ENCODE data around the gene UGT2B10. TPM values are rescaled to one million over a fixed set of nuclear protein-coding genes. Genes with fewer than 3 reads are reported as not detected.

The UGT2B10 gene
- total and polyA plus RNA-seq, 2 donors from 2014 or later = not detected

DNA sequence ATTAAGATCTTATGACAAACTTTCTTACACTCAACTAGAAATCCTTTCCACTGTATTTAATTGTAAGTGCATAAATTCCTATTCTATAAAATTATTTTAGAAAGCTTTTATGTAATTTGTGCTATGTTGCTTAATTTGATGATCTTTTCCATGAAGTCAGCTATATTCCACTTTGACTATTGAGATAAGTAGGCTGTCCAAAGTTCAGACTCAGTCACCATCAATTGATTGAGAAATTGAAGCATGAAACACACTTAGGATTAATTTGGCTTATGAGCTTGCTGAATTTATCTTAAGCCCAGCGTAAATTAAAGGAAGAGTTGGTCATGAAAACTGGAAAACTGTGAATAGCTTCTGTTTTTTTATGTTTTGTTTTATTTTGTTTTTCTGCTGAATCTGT, 18.7 kb upstream of the UGT2B10 start:
- no peaks in the 10 kb centered on the region for H3K27me3 ChIP-seq (ENCODE audit: control insufficient read depth, insufficient read depth, low read length)
- no peak overlapping the region for H3K27ac ChIP-seq (ENCODE audit: low read depth in 2 of 2, low read length in 2 of 2)
- no peak overlapping the region for H3K4me3 ChIP-seq (ENCODE audit: low read length in 3 of 3)
- H3K9me3 ChIP-seq (ENCODE audit: control insufficient read depth in 2 of 3, insufficient read depth in 1 of 3, low read length in 3 of 3) = no peaks in the 10 kb centered on the region
- intact Hi-C loops (cut with DNase I) = no loop called here
- no peak for DNase-seq
- no peak for FAIRE-seq
- no peaks in the 10 kb centered on the region for H3K4me1 ChIP-seq (ENCODE audit: control insufficient read depth in 2 of 3, insufficient read depth in 2 of 3, low read depth in 1 of 3, low read length in 3 of 3)
- TF ChIP-seq, protein P1, sequence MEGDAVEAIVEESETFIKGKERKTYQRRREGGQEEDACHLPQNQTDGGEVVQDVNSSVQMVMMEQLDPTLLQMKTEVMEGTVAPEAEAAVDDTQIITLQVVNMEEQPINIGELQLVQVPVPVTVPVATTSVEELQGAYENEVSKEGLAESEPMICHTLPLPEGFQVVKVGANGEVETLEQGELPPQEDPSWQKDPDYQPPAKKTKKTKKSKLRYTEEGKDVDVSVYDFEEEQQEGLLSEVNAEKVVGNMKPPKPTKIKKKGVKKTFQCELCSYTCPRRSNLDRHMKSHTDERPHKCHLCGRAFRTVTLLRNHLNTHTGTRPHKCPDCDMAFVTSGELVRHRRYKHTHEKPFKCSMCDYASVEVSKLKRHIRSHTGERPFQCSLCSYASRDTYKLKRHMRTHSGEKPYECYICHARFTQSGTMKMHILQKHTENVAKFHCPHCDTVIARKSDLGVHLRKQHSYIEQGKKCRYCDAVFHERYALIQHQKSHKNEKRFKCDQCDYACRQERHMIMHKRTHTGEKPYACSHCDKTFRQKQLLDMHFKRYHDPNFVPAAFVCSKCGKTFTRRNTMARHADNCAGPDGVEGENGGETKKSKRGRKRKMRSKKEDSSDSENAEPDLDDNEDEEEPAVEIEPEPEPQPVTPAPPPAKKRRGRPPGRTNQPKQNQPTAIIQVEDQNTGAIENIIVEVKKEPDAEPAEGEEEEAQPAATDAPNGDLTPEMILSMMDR (IDR thresholded peaks at IDR 0.05; ENCODE audit: borderline replicate concordance, extremely low read depth, insufficient read depth) = no peak
- H3K9ac ChIP-seq (ENCODE audit: low read length in 3 of 3) = no peak overlapping the region
- no peaks in the 10 kb centered on the region for H3K36me3 ChIP-seq (ENCODE audit: control insufficient read depth in 2 of 3, insufficient read depth in 3 of 3, low read length in 3 of 3)

DNA sequence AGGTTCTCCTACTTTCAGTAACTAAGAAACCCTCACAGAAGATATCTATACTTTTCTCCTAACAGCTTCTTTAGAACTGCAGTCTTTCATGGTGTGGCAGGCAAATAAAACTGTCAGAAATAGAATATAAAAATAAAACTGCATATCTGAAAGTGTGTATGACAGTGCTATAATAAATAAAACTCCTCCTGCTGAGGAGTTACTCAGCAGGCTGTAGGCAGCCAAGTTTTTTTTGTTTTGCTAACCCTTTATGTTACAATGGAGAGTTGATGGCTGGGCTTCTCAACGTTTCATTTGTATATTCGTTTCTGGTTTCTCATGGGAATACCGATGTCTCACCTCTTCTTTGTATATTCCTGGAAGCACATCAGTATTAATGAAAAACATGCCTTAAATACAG, 18.2 kb upstream of the UGT2B10 start:
- no peak overlapping the region for H3K9ac ChIP-seq (ENCODE audit: low read length in 3 of 3)
- TF ChIP-seq, protein P1 (IDR thresholded peaks at IDR 0.05; ENCODE audit: borderline replicate concordance, extremely low read depth, insufficient read depth) = no peak
- FAIRE-seq (no peak), DNase-seq (peak in 2 of 5 donors; percentile 8 to 17)
- H3K27ac ChIP-seq (ENCODE audit: low read depth in 2 of 2, low read length in 2 of 2) = no peak overlapping the region
- no peaks in the 10 kb centered on the region for H3K9me3 ChIP-seq (ENCODE audit: control insufficient read depth in 2 of 3, insufficient read depth in 1 of 3, low read length in 3 of 3)
- no peaks in the 10 kb centered on the region for H3K27me3 ChIP-seq (ENCODE audit: control insufficient read depth, insufficient read depth, low read length)
- H3K4me1 ChIP-seq (ENCODE audit: control insufficient read depth in 2 of 3, insufficient read depth in 2 of 3, low read depth in 1 of 3, low read length in 3 of 3) = no peaks in the 10 kb centered on the region
- intact Hi-C loops (cut with DNase I) = no loop called here
- no peak overlapping the region for H3K4me3 ChIP-seq (ENCODE audit: low read length in 3 of 3)
- no peaks in the 10 kb centered on the region for H3K36me3 ChIP-seq (ENCODE audit: control insufficient read depth in 2 of 3, insufficient read depth in 3 of 3, low read length in 3 of 3)

DNA sequence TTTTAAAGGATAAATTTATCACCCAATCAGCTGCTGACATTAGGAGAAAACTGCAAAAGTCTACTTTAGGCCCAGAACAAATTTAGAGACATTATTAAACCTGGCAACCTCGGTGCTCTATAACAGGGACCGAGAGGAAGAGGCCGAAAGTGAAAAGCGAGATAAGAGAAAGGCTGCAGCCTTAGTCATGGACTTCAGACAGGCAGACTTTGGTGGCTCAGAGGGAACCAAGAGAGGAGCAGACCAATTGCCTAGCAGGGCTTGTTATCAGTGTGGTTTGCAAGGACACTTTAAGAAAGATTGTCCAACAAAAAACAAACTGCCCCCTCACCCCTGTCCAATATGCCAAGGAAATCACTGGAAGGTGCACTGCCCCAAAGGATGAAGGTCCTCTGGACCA, 12.8 kb upstream of the UGT2B10 start:
- Histone ChIP-seq H3K9me3 (ENCODE audit: control insufficient read depth in 2 of 3, insufficient read depth in 1 of 3, low read length in 3 of 3) (no peaks in the 10 kb centered on the region), H3K27me3 (ENCODE audit: control insufficient read depth, insufficient read depth, low read length) (no peaks in the 10 kb centered on the region), H3K4me1 (ENCODE audit: control insufficient read depth in 2 of 3, insufficient read depth in 2 of 3, low read depth in 1 of 3, low read length in 3 of 3) (no peaks in the 10 kb centered on the region), H3K4me3 (ENCODE audit: low read length in 3 of 3) (no peak overlapping the region), H3K9ac (ENCODE audit: low read length in 3 of 3) (no peak overlapping the region), H3K27ac (ENCODE audit: low read depth in 2 of 2, low read length in 2 of 2) (no peak overlapping the region), H3K36me3 (ENCODE audit: control insufficient read depth in 2 of 3, insufficient read depth in 3 of 3, low read length in 3 of 3) (no peaks in the 10 kb centered on the region)
- TF ChIP-seq, protein P1 (IDR thresholded peaks at IDR 0.05; ENCODE audit: borderline replicate concordance, extremely low read depth, insufficient read depth) = no peak
- FAIRE-seq (no peak), DNase-seq (no peak)
- intact Hi-C loops (cut with DNase I) = no loop called here

DNA sequence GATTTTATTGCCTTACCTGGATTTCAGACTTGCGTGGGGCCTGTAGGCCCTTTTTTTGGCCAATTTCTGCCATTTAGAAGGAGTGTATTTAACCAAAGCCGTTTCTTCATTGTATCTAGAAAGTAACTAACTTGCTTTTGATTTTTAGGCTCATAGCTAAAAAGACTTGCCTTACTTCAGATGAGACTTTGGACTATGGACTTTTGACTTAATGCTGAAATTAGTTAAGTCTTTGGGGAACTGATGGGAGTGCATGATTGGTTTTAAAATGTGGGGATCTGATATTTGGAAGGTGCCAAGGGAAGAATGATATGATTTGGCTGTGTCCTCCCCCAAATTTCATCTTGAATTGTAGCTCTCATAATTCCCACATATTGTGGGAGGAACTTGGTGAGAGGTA, 7.7 kb upstream of the UGT2B10 start:
- no peak for FAIRE-seq
- Histone ChIP-seq H3K27ac (ENCODE audit: low read depth in 2 of 2, low read length in 2 of 2) (no peak overlapping the region), H3K27me3 (ENCODE audit: control insufficient read depth, insufficient read depth, low read length) (no peaks in the 10 kb centered on the region), H3K4me1 (ENCODE audit: control insufficient read depth in 2 of 3, insufficient read depth in 2 of 3, low read depth in 1 of 3, low read length in 3 of 3) (no peaks in the 10 kb centered on the region), H3K4me3 (ENCODE audit: low read length in 3 of 3) (no peak overlapping the region), H3K9ac (ENCODE audit: low read length in 3 of 3) (no peak overlapping the region), H3K36me3 (ENCODE audit: control insufficient read depth in 2 of 3, insufficient read depth in 3 of 3, low read length in 3 of 3) (no peaks in the 10 kb centered on the region), H3K9me3 (ENCODE audit: control insufficient read depth in 2 of 3, insufficient read depth in 1 of 3, low read length in 3 of 3) (no peaks in the 10 kb centered on the region)
- TF ChIP-seq, protein P1 (IDR thresholded peaks at IDR 0.05; ENCODE audit: borderline replicate concordance, extremely low read depth, insufficient read depth) = no peak
- no peak for DNase-seq
- intact Hi-C loops (cut with DNase I) = no loop called here

Measured in kidney (tissue), 14 donors.